ENCODE data around the gene FGD3. TPM values are rescaled to one million over a fixed set of nuclear protein-coding genes. Genes with fewer than 3 reads are reported as not detected.
A peak's percentile ranks its signal among the peaks of the same experiment; 100 is the strongest.

Gene FGD3
- total and polyA plus RNA-seq, 9 of the 15 experiments (the other 6 are each of a cell fraction or from before 2014, with no cell fraction given): 0.07 to 1.3 (median 0.29) TPM

GRCh38 chr9:93058355-93059010, 111.2 kb downstream of the FGD3 start, which contains the start of gene SUSD3 (continued):
- no peak for TF ChIP-seq THRB (CRISPR knock-in tag; conservative IDR thresholded peaks at IDR 0.05)
- no peak for TF ChIP-seq TRIM24 (IDR thresholded peaks at IDR 0.05)
- no peak for TF ChIP-seq ETV5 (CRISPR knock-in tag; IDR thresholded peaks at IDR 0.05; ENCODE audit: low read depth)
- no peak for TF ChIP-seq ZNF586 (CRISPR knock-in tag; conservative IDR thresholded peaks at IDR 0.05)
- TF ChIP-seq NFE2 (IDR thresholded peaks at IDR 0.05; ENCODE audit: low read depth): no peak
- TF ChIP-seq THRA (IDR thresholded peaks at IDR 0.05): no peak
- TF ChIP-seq ZNF12 (CRISPR knock-in tag; IDR thresholded peaks at IDR 0.05): 0 out of 2 replicates have a peak, but pooled peaks have one; percentile 27
- TF ChIP-seq SETDB1 (IDR thresholded peaks at IDR 0.05; ENCODE audit: low read length): no peak
- no peak for TF ChIP-seq SMARCA4 (IDR thresholded peaks at IDR 0.05)
- no peak for TF ChIP-seq HDAC8 (tag; IDR thresholded peaks at IDR 0.05)
- peak; percentile 65 to 81; a peak in 3 of 4 replicates for TF ChIP-seq MAZ (CRISPR knock-in tag; conservative IDR thresholded peaks at IDR 0.05 in 1 of 2, IDR thresholded peaks at IDR 0.05 in 1 of 2)
- no peak for TF ChIP-seq KLF1 (tag; IDR thresholded peaks at IDR 0.05)
- no peak for TF ChIP-seq CEBPB (tag; IDR thresholded peaks at IDR 0.05)
- TF ChIP-seq MYNN (IDR thresholded peaks at IDR 0.05): no peak
- no peak for TF ChIP-seq MYNN (CRISPR knock-in tag; IDR thresholded peaks at IDR 0.05)
- no peak for TF ChIP-seq ZNF239 (CRISPR knock-in tag; IDR thresholded peaks at IDR 0.05)
- TF ChIP-seq SP1 (CRISPR knock-in tag; IDR thresholded peaks at IDR 0.05): peak; percentile 65
- TF ChIP-seq ZNF24 (IDR thresholded peaks at IDR 0.05): no peak
- no peak for TF ChIP-seq UBTF (IDR thresholded peaks at IDR 0.05; ENCODE audit: borderline replicate concordance in 1 of 2, low read depth in 2 of 2, low read length in 2 of 2)
- TF ChIP-seq POLR2A (conservative IDR thresholded peaks at IDR 0.05): peak; percentile 61
- TF ChIP-seq ZNF232 (CRISPR knock-in tag; IDR thresholded peaks at IDR 0.05): no peak
- no peak for TF ChIP-seq CREB3 (tag; conservative IDR thresholded peaks at IDR 0.05; ENCODE audit: low read depth)
- TF ChIP-seq FOXP4 (CRISPR knock-in tag; IDR thresholded peaks at IDR 0.05; ENCODE audit: borderline replicate concordance): no peak
- TF ChIP-seq ZEB2 (IDR thresholded peaks at IDR 0.05): no peak

Measured in K562 (cell line).